ENCODE results near the gene BMPR1B.

GRCh38 chr4:95165926-95166524, 408.3 kb downstream of the BMPR1B start:
- TF ChIP-seq CTCF (IDR thresholded peaks at IDR 0.05) (peak; percentile 51 to 74 (median 67)), POLR2A (IDR thresholded peaks at IDR 0.05) (no peak), POLR2AphosphoS5 (IDR thresholded peaks at IDR 0.05) (no peak)
